GM12801 (cell line): ENCODE measurements around the gene C3.

Experiments used
- CTCF ChIP-seq: IDR thresholded peaks from one replicate; pipeline ENCODE4 v1.5.1; 2011; ENCODE audit warnings: control low read depth; ENCODE audit not compliant: insufficient read length; ENCODE audit errors: extremely low read depth

Gene C3

GRCh38 chr19:6687114-6687513 is 33.3 kb downstream of the C3 start:
- TF ChIP-seq CTCF = no peak

GRCh38 chr19:6686628-6686975 is 33.8 kb downstream of the C3 start:
- TF ChIP-seq CTCF = no peak

- TF ChIP-seq CTCF = no peak
Measured at GRCh38 chr19:6685962-6686627, 34.4 kb downstream of the C3 start.

- no peak for TF ChIP-seq CTCF
Measured at GRCh38 chr19:6685482-6685881, 35.0 kb downstream of the C3 start.

GRCh38 chr19:6683971-6684370 is 36.5 kb downstream of the C3 start:
- TF ChIP-seq CTCF = no peak

- no peak for TF ChIP-seq CTCF
Measured at GRCh38 chr19:6682607-6683128, 37.8 kb downstream of the C3 start.

GRCh38 chr19:6680141-6680540 is 40.3 kb downstream of the C3 start:
- TF ChIP-seq CTCF = no peak
